Measurements from ENCODE around the gene IL4R. TPM values are rescaled to one million over a fixed set of nuclear protein-coding genes. Genes with fewer than 3 reads are reported as not detected.

IL4R gene
- total and polyA plus RNA-seq, 10 of the 15 experiments (the other 5 are each of a cell fraction or from before 2014, with no cell fraction given) = 2.6 to 70.4 (median 36.6) TPM

GRCh38 chr16:27386674-27387073 lies 72.9 kb downstream of the IL4R start:
- WGBS (ENCODE audit: insufficient coverage, insufficient replicate concordance, low lambda C conversion rate, missing lambda C conversion rate) = 75% methylated on average over 4 of the region's 4 CpGs
- no peak overlapping the region for H3K4me3 ChIP-seq
- no peak for FAIRE-seq
- no peak overlapping the region for H3K27ac ChIP-seq (ENCODE audit: control insufficient read depth, insufficient read depth)
- no peak for DNase-seq (ENCODE audit: low read depth, low spot score)
- CTCF ChIA-PET = interaction anchor here (1.7 to 2.5 kb wide), 4 partner anchors 12 to 66 kb away, joined by 4 to 13 read pairs (median 7); no protein-coding TSS in a partner anchor
- no peaks in the 10 kb centered on the region for H3K27me3 ChIP-seq (replicated peaks in 1 of 2; ENCODE audit: control insufficient read depth in 2 of 2, insufficient read depth in 2 of 2, low read length in 1 of 2)
- in situ Hi-C loops (cut with MboI) (no loop called here), intact Hi-C loops (cut with micrococcal nuclease; ENCODE audit: unreplicated experiment) (loop anchor here (1.0 to 5.0 kb wide), 2 partner anchors 12 to 66 kb away; no protein-coding TSS in a partner anchor)
- no peaks in the 10 kb centered on the region for H3K36me3 ChIP-seq (ENCODE audit: control insufficient read depth in 2 of 2, insufficient read depth in 2 of 2, low read length in 1 of 2)
- H3K4me1 ChIP-seq (ENCODE audit: control insufficient read depth, insufficient read depth, low read length) = peaks cover 37% of the 10 kb centered on the region
- H3K4me2 ChIP-seq (ENCODE audit: control insufficient read depth, insufficient read depth) = no peak overlapping the region
- H4K20me1 ChIP-seq (ENCODE audit: control insufficient read depth, insufficient read depth) = no peaks in the 10 kb centered on the region
- H3K9ac ChIP-seq (ENCODE audit: control insufficient read depth, insufficient read depth, low read length) = no peak overlapping the region
- no peak for ATAC-seq
- H3K9me3 ChIP-seq (replicated peaks; ENCODE audit: control insufficient read depth, insufficient read depth, low read length) = peaks cover 41% of the 10 kb centered on the region
- no TSS peak for BruUV-seq (replicated peaks)
- no peak overlapping the region for H2AFZ ChIP-seq (ENCODE audit: control insufficient read depth, low read depth, low read length)
- POLR2A ChIA-PET = interaction anchor here (0.7 to 3.7 kb wide), 7 partner anchors 11 to 132 kb away, joined by 3 to 33 read pairs (median 7); partner anchors contain the start of gene IL21R
- SMC1A ChIA-PET (ENCODE audit: uncharacterized antibody, unreplicated experiment) = interaction anchor here (0.7 to 9.9 kb wide), 8 partner anchors 9 to 41 kb away, joined by 3 to 97 read pairs (median 22); partner anchors contain the start of gene IL21R
- H3K79me2 ChIP-seq (ENCODE audit: control insufficient read depth, insufficient read depth, low read length) = no peaks in the 10 kb centered on the region
- RAD21 ChIA-PET (ENCODE audit: unreplicated experiment) = interaction anchor here (1.2 to 4.0 kb wide), 5 partner anchors 9 to 111 kb away, joined by 3 to 25 read pairs (median 16); partner anchors contain the start of gene IL21R
- no peak for TF ChIP-seq CUX1 (IDR thresholded peaks at IDR 0.05; ENCODE audit: insufficient replicate concordance, low read depth, low read length)
- TF ChIP-seq WRNIP1 (IDR thresholded peaks at IDR 0.05; ENCODE audit: borderline replicate concordance, low read depth, low read length) = no peak
- TF ChIP-seq IRF5 (IDR thresholded peaks at IDR 0.05; ENCODE audit: borderline replicate concordance) = no peak
- no peak for TF ChIP-seq SMARCA5 (IDR thresholded peaks at IDR 0.05)
- TF ChIP-seq ZSCAN29 (IDR thresholded peaks at IDR 0.05) = no peak
- no peak for TF ChIP-seq ZZZ3 (IDR thresholded peaks at IDR 0.05; ENCODE audit: control insufficient read depth, insufficient read length, low read depth)
- no peak for TF ChIP-seq BCLAF1 (IDR thresholded peaks at IDR 0.05)
- TF ChIP-seq USF1 (IDR thresholded peaks at IDR 0.05; ENCODE audit: borderline replicate concordance, extremely low read length, insufficient read depth, low read depth, low read length) = no peak
- TF ChIP-seq SPI1 (IDR thresholded peaks at IDR 0.05; ENCODE audit: borderline replicate concordance, insufficient read depth, low read depth, low read length) = no peak
- no peak for TF ChIP-seq HCFC1 (IDR thresholded peaks at IDR 0.05; ENCODE audit: low read length)
- no peak for TF ChIP-seq POLR2AphosphoS5 (IDR thresholded peaks at IDR 0.05; ENCODE audit: low read length)
- TF ChIP-seq EP300 (IDR thresholded peaks at IDR 0.05; ENCODE audit: borderline replicate concordance in 1 of 2, control insufficient read depth in 1 of 2, low read depth in 2 of 2, low read length in 2 of 2) = no peak
